PC-3 (cell line): ENCODE results near the gene CBX5. TPM values are rescaled to one million over a fixed set of nuclear protein-coding genes. Genes with fewer than 3 reads are reported as not detected.

ENCODE experiments used
- ATAC-seq: fragments of 200-7000 bp; cut with Tn5 transposase; 2 replicates; pipeline ENCODE4 v1.9.1; 2020; ENCODE audit warnings: mild to moderate bottlenecking, moderate library complexity
- BruUV-seq: library from RNA; stranded (reverse); fragments of 400-500 nt; replicated peaks from 2 replicates; lab custom pipeline; 2021; lab: Mats Ljungman, UMichigan
- CTCF ChIA-PET: fragments of 300-600 bp; sonication (Branson Sonifier 250); formaldehyde crosslinking; loops from one replicate; lab custom pipeline; 2022; ENCODE audit warnings: antibody characterized with exemption; lab: Charles Lee
- POLR2A ChIA-PET: fragments of 300-600 bp; sonication (Branson Sonifier 250); formaldehyde crosslinking; loops from one replicate; lab custom pipeline; 2022; ENCODE audit warnings: antibody characterized with exemption; ENCODE audit not compliant: unreplicated experiment; lab: Charles Lee
- DNase-seq: peaks from one replicate; pipeline ENCODE4 v3.0.0-alpha.2; 2015
- H2AFZ ChIP-seq: fragments of 300-600 bp; sonication (generic); 2 replicates; pipeline ENCODE4 v1.6.0; 2016; ENCODE audit warnings: antibody characterized with exemption, low read length
- H3F3A ChIP-seq: fragments of 300-600 bp; sonication (generic); one replicate; pipeline ENCODE4 v1.6.0; 2017; ENCODE audit warnings: antibody characterized with exemption, low read length, control low read depth, mild to moderate bottlenecking; ENCODE audit not compliant: unreplicated experiment
- H3K27ac ChIP-seq: fragments of 300-600 bp; sonication (generic); 2 replicates; pipeline ENCODE4 v1.5.1; 2016; ENCODE audit warnings: mild to moderate bottlenecking, low read length
- H3K27me3 ChIP-seq: fragments of 300-600 bp; sonication (generic); 2 replicates; pipeline ENCODE4 v1.6.1; 2016; ENCODE audit warnings: low read length, mixed read lengths
- H3K36me3 ChIP-seq: fragments of 300-600 bp; sonication (generic); 2 replicates; pipeline ENCODE4 v1.6.1; 2016; ENCODE audit warnings: low read depth, mixed run types, low read length, mixed read lengths
- H3K4me1 ChIP-seq: fragments of 300-600 bp; sonication (generic); 2 replicates; pipeline ENCODE4 v1.5.1; 2016; ENCODE audit warnings: low read length; ENCODE audit not compliant: insufficient read depth
- H3K4me2 ChIP-seq: fragments of 300-600 bp; sonication (generic); 2 replicates; pipeline ENCODE4 v1.6.0; 2016; ENCODE audit warnings: low read length
- H3K4me3 ChIP-seq: fragments of 300-600 bp; sonication (generic); 2 replicates; pipeline ENCODE4 v1.5.1; 2016; ENCODE audit warnings: mild to moderate bottlenecking, low read length, mixed read lengths
- H3K79me2 ChIP-seq: fragments of 300-600 bp; sonication (generic); 2 replicates; pipeline ENCODE4 v1.6.1; 2017; ENCODE audit warnings: low read length, mixed read lengths
- H3K9ac ChIP-seq: fragments of 300-600 bp; sonication (generic); 2 replicates; pipeline ENCODE4 v1.6.0; 2016; ENCODE audit warnings: mild to moderate bottlenecking, low read length
- H3K9me2 ChIP-seq: fragments of 300-600 bp; sonication (generic); replicated peaks from 2 replicates; pipeline ENCODE4 v1.6.1; 2016; ENCODE audit warnings: mixed run types, low read length, mixed read lengths
- H3K9me3 ChIP-seq: fragments of 300-600 bp; sonication (generic); 2 replicates; pipeline ENCODE4 v1.6.1; 2016; ENCODE audit warnings: low read length, mixed read lengths
- H4K20me1 ChIP-seq: fragments of 300-600 bp; sonication (generic); 2 replicates; pipeline ENCODE4 v1.6.1; 2016; ENCODE audit warnings: low read length, mixed read lengths
- EZH2 ChIP-seq: fragments of 300-600 bp; sonication (generic); IDR thresholded peaks from one replicate; pipeline ENCODE4 v1.6.1; 2017; ENCODE audit warnings: antibody characterized with exemption, mild to moderate bottlenecking, low read length; ENCODE audit not compliant: unreplicated experiment
- EZH2phosphoT487 ChIP-seq: fragments of 300-600 bp; sonication (generic); IDR thresholded peaks from 2 replicates; pipeline ENCODE4 v1.6.1; 2018; ENCODE audit warnings: mild to moderate bottlenecking, antibody characterized with exemption, low read length, borderline replicate concordance
- intact Hi-C: fragments of 100-400 bp; cut with micrococcal nuclease; formaldehyde crosslinking; loops from 2 replicates; pipeline ENCODE4 v1.9.0; 2023
- total RNA-seq: library from RNA; depleted of rRNA; stranded (reverse); fragments of >200 nt; gene quantifications from 2 replicates; pipeline ENCODE4 v1.2.3, GENCODE V29; 2014
- TF ChIP-seq, protein P1 (sequence below): fragments of 300-600 bp; sonication (generic); conservative IDR thresholded peaks from 2 replicates; pipeline ENCODE4 v1.5.1; 2017; ENCODE audit warnings: antibody characterized with exemption, low read depth, mild to moderate bottlenecking, low read length

CBX5 gene
- total RNA-seq, 1 experiment from 2014 or later, result 14.9 TPM

DNA sequence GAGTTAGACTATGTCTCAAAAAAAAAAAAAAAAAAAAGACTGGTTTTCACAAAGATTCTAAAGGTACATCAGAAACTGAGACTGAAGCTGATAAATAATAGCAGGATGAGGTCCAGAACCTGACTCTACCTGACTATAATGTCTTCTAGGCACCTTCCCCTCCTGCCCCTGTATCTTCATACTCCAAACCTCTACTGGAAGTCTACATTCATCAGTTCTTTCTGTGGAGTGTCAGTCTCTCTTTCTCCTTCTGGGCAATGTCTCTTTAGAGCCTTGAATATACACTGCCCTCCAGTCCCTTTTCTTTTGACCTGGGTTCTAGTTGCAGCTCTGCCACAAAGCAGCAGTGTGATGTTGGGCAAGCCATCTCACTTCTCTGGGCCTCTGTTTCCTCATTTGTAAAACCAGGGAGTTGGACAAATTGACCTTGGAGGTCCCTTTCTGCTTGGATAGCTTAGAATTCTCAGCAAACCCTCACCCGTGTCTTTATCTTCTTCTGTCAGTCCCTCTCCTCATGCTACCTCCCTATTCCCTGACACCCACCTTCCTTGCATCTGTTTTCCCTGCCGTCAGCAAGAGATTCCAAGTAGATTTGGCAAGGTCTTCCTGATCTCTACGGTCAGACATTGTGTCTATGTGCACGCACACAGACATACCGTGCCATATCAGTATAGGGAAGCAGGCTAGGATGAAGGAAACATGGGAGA, 16.6 kb upstream of the CBX5 start:
- Histone ChIP-seq H3K4me1 (peaks cover 20% of the 10 kb centered on the region), H3K4me2 (no peak overlapping the region), H3K9me2 (no peaks in the 10 kb centered on the region), H2AFZ (no peak overlapping the region), H3K27ac (no peak overlapping the region), H3K9ac (no peak overlapping the region), H3K9me3 (no peaks in the 10 kb centered on the region), H3K79me2 (no peaks in the 10 kb centered on the region), H4K20me1 (no peaks in the 10 kb centered on the region), H3F3A (no peaks in the 10 kb centered on the region), H3K36me3 (peaks cover 2% of the 10 kb centered on the region; the same call in 1 of the 2 replicates), H3K27me3 (no peaks in the 10 kb centered on the region), H3K4me3 (no peak overlapping the region)
- ChIA-PET POLR2A (no interaction called here), CTCF (interaction anchor here (0.7 kb wide), 1 partner anchor 28 kb away, joined by 4 read pairs; the partner anchor contains the start of gene COPZ1)
- no TSS peak for BruUV-seq
- intact Hi-C loops, result no loop called here
- ATAC-seq, result no peak
- TF ChIP-seq EZH2 (no peak), EZH2phosphoT487 (no peak)
- TF ChIP-seq, protein P1, sequence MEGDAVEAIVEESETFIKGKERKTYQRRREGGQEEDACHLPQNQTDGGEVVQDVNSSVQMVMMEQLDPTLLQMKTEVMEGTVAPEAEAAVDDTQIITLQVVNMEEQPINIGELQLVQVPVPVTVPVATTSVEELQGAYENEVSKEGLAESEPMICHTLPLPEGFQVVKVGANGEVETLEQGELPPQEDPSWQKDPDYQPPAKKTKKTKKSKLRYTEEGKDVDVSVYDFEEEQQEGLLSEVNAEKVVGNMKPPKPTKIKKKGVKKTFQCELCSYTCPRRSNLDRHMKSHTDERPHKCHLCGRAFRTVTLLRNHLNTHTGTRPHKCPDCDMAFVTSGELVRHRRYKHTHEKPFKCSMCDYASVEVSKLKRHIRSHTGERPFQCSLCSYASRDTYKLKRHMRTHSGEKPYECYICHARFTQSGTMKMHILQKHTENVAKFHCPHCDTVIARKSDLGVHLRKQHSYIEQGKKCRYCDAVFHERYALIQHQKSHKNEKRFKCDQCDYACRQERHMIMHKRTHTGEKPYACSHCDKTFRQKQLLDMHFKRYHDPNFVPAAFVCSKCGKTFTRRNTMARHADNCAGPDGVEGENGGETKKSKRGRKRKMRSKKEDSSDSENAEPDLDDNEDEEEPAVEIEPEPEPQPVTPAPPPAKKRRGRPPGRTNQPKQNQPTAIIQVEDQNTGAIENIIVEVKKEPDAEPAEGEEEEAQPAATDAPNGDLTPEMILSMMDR, result no peak
- no peak for DNase-seq

DNA sequence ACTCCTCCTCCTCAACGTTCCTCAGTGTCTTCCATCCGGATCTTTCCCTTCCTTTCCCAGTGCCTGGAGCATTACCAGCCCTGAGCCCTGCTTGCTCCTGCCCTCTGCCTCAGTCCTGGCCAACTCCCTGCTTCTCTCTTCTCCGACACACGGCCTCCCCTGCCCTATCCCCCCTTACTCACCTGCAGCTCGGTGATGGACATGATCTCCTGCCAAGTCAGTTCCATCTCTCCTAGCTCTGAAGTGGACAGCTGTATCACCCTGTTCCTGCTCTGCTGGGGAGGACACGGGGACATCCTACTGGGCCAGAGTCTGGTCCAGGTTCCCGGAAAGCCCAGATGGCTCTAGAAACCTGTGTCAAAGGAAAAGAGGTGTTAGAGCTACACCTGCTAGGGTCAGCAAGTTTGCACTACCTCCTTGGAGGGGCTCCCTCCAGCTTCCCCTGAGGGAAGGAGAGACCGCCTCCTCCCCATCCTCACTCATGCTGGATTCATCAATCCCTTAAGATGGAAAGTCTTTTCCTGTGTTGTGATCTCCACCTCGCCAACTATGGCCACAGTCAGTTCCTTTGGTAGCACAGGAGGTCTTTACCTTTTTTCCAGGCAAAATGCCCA, 15.1 kb upstream of the CBX5 start:
- no peak overlapping the region for H3K4me3 ChIP-seq
- ATAC-seq, result no peak
- no peaks in the 10 kb centered on the region for H3F3A ChIP-seq
- H3K9ac ChIP-seq, result no peak overlapping the region
- no peaks in the 10 kb centered on the region for H3K27me3 ChIP-seq
- H3K4me1 ChIP-seq, result peaks cover 5% of the 10 kb centered on the region; the same call in 1 of the 2 replicates
- no peaks in the 10 kb centered on the region for H4K20me1 ChIP-seq
- TF ChIP-seq EZH2 (no peak), EZH2phosphoT487 (no peak)
- TF ChIP-seq, protein P1, result no peak
- no peak for DNase-seq
- ChIA-PET CTCF (interaction anchor here (0.6 to 1.0 kb wide), 3 partner anchors 9 to 30 kb away, joined by 3 to 4 read pairs (median 4); partner anchors contain the start of gene COPZ1), POLR2A (interaction anchor here (0.6 kb wide), 1 partner anchor 12 kb away, joined by 4 read pairs; no protein-coding TSS in a partner anchor)
- no peaks in the 10 kb centered on the region for H3K9me3 ChIP-seq
- peaks cover 2% of the 10 kb centered on the region; the same call in 1 of the 2 replicates for H3K36me3 ChIP-seq
- no peaks in the 10 kb centered on the region for H3K79me2 ChIP-seq
- no peak overlapping the region for H2AFZ ChIP-seq
- H3K27ac ChIP-seq, result no peak overlapping the region
- intact Hi-C loops, result loop anchor here (2.0 kb wide), 2 partner anchors 30 to 66 kb away; partner anchors contain the start of gene COPZ1
- no TSS peak for BruUV-seq
- H3K4me2 ChIP-seq, result no peak overlapping the region
- no peaks in the 10 kb centered on the region for H3K9me2 ChIP-seq
